GM21576 (cell line): ENCODE results near the gene PNRC2.
A peak's percentile ranks its signal among the peaks of the same experiment; 100 is the strongest.

Experiments
- ATAC-seq: cut with Tn5 transposase; IDR thresholded peaks from one replicate; pipeline ENCODE4 v1.9.1; 2021; ENCODE audit warnings: mild to moderate bottlenecking, moderate library complexity; ENCODE audit not compliant: unreplicated experiment

The PNRC2 gene

DNA sequence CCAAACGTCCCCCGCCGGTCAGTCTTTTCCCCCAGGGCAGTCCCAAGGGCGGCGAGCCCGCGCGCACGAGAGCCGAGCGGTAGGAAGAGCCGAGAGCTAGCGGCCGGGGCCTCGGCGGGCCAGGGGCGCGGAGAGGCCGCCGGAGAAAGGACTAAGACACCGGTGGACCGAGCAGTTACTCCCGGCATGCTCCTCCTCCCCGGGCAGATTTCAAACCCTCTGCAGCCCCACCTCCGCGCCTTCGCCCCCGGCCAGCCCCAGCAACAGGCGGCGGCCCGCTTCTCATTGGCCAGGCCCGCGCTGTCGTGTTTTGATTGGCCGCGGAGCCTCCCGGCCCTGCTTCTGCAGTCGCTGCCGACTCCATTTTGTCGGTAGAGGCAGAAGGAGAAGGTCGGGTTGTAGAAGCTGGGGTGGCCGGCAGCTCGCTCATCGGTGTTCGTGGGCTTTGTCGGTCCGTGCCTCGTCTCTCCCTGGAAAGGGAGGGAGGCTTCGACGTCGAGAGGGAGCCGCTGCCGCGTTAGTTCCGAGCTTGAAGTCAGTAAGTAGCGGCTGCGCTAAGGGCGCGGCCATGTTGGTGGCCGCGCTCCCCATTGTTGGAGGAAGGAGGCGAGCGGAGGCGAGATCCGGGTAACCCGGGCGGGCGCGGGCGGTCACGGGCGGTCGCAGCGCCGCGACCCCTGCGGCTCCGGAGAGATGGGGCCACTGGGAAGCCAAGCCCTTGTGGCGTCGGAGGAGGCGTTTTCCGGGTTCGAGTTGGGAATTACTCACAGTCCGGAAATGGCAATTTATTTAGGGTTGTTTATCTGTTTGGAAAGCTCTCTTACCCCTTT lies at the start of gene PNRC2:
Gene PNRC2, plus strand, starts transcription at position 368 of the 830 bp plus-strand sequence. CDS start 1,630 bp downstream, outside the sequence.
- ATAC-seq, result peak; percentile 73

DNA sequence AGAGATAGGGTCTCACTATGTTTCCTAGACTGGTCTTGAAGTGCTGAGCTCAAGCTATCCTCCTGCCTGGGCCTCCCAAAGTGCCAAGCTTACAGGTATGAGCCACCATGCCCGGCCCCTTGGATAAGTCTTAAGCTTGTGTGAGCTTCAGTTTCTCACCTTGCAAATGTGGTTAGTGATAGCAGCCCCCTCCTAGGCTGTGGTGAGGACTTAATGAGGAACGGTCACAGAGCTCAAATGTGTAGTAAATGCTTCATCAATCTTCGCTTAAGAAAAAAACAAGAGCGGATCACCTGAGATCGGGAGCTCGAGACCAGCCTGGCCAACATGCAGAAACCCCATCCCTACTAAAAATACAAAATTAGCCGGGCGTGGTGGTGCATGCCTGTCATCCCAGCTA lies 49.5 kb upstream of the PNRC2 start:
- ATAC-seq, result no peak

GRCh38 chr1:23910553-23911246 lies 48.9 kb upstream of the PNRC2 start:
- peak; percentile 25 for ATAC-seq

DNA sequence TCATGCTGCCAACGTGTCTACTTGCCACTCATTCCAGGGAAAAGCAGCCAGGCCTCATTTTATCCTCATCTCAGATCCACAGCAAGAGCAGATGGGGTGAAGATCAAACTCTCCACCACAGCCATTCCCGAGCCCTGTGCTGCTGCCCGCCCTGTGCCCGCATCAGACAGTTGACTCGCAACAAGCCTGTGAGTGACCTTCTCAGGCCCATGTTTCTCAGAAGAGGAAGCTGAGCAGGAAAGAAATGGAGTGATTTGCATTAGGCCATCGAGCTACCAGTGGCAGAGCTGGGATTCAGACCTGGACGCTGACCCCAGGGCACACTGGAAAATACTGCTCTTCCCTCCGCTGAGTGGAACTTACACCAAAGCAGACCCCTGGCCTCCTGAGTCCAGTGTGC lies 47.7 kb upstream of the PNRC2 start:
- ATAC-seq, result no peak

- no peak for ATAC-seq
Measured at GRCh38 chr1:23913212-23913880, 46.3 kb upstream of the PNRC2 start, which contains the start of gene CNR2. CNR2 (minus strand) TSS chr1:23913362; CDS start chr1:23875617, 37,745 bp downstream.

DNA sequence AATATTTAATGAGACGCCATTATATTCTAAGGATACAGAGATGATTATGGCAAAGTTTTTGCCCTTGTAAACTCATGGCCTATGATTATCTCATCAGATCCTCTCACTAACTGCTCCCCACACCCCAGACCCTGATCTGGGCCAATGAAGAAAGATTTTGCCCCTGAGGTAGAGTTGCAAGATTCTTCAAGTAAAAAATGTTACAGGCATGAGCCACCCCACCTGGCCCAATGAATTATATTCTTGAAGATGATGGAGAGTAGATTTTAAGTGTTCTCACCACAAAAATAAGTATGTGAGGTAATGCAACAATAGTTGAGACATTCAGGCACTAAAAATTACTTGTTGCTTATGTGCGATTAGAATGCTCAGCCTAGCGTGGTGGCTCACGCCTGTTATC lies 44.7 kb upstream of the PNRC2 start:
- no peak for ATAC-seq

GRCh38 chr1:23915466-23915865 lies 44.2 kb upstream of the PNRC2 start:
- no peak for ATAC-seq

DNA sequence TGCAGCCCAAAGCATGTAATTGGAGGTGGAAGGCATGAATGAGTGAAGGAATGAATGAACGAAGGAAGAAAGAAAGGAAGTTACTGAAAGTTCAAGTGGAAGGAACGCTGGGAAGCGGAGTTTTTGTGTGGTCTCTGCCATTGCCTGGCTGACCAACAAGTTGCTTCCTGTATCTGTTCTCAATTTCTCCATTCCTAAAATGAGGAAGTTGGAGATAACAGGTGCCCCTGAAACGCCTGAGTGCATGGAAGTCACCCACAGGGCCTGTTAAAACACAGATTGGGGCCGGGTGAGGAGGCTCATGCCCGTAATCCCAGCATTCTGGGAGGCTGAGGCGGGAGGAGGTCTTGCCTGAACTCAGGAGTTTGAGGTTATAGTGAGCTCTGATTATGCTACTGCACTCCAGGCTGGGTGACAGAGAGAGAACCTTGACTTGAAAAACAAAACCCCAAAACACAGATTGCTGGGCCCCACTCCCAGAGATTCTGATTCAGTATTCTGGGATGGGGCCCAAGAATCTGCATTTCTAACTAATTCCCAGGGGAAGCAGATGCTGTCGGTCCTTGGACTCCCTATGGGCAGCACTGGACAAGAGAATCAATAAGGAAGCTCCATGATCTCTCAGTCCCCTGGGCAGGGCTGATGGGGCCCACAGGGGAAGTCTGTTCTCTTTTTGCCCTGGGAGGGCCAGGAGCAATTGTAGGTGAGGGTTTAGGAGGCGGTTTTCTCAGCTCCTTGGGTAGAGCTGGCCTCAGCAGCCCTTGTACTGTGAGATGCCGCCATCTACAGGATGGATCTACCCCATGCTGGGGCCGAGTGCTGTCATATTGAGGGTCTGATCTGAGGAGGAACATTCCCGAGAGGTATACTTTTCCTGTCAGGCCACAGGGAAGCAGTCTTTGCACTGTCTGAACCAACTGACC lies 43.2 kb upstream of the PNRC2 start:
- no peak for ATAC-seq

DNA sequence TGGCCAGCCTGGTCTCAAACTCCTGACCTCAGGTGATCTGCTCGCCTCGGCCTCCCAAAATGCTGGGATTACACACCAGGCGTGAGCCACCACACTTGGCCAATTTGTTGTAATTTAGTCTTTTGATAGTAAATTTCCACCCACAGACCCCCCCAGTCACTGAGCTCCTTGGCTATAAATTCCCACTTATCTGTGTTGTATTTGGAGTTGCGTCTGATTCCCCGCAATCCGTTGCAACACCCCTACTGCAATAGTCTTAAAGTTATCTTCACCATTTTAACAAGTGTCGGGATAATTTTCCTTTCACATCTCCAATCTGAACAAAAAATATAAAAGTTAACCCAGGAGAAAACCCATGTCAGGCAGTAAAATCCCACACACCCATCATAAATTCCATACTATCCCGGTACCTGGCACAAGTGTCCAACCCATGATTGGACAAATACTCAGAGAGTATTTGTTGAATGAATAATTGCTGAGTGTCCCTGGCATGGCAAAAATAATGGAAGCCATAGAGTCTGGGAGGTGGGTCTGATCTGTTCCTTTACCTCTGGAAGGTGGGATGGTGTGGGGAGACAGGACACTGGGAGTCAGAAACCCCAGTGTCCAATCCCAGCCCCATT lies 37.2 kb upstream of the PNRC2 start:
- ATAC-seq, result no peak

GRCh38 chr1:23923592-23924499 lies 35.8 kb upstream of the PNRC2 start:
- no peak for ATAC-seq

GRCh38 chr1:23924601-23925000 lies 35.0 kb upstream of the PNRC2 start:
- ATAC-seq, result no peak

DNA sequence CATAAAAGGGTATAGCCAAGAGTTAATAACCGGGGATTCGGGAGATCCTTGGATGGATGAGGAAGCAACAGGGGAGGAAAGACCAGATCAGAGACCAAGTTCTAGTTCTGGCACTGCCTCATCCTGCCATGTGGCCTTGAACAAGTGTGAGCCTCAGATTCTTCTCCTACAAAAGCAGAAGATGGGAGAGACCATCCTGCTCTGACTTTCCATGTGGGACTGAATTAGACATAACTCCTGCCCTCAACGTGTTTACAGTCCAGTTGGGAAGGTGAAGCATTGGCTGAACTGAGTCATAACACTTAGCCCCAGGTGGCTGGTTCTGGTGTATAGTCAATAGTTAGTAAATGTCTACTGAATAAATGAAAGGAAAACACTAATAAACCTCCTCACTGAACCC lies 34.3 kb upstream of the PNRC2 start:
- no peak for ATAC-seq

- no peak for ATAC-seq
Measured at GRCh38 chr1:23927097-23927496, 32.5 kb upstream of the PNRC2 start.

- ATAC-seq, result no peak
Measured at GRCh38 chr1:23928789-23929188, 30.8 kb upstream of the PNRC2 start.

DNA sequence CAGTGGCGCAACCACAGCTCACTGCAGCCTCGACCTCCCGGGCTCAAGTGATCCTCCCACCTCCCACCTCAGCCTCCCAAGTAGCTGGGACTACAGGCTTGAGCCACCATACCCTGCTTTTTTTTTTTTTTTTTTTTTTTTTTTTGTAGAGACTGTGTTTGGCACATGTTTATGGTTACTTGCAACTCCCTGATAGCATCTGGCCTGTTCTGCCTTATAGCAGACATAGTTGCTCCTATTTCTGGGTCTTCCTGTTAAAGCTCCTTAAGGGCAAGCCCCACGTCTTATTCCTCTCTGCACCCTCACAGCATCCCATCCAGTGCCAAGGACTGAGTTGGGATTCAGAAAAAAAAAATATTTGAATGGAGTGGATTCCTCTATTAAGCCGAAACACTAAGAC lies 29.4 kb upstream of the PNRC2 start:
- no peak for ATAC-seq

DNA sequence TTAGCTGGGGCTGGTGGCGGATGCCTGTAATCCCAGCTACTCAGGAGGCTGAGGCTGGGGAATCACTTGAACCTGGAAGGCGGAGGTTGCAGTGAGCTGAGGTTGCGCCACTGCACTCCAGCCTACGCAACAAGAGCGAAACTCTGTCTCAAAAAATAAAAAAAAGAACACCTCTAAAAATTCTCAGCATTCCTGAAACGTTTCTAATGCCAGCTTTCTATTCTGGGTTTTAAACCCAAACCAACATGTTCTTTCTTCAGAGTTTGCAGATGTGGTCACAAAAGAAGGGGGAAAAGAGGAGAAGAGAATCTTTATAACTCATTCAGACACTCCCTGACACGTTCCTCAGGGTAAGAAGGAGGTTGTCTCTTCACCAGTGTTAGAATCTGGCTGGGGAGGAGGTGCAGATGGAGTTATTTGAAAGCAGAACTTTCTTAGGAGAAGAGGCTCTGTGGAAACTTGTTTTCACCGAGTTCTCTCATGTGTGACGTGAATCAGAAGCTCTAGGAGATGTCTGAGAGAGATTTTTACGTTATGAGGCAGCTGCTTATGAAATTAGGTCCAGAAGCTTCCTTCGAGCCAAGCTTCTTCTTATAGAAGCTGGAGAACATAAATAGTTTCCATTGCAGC lies 28.7 kb upstream of the PNRC2 start:
- no peak for ATAC-seq

DNA sequence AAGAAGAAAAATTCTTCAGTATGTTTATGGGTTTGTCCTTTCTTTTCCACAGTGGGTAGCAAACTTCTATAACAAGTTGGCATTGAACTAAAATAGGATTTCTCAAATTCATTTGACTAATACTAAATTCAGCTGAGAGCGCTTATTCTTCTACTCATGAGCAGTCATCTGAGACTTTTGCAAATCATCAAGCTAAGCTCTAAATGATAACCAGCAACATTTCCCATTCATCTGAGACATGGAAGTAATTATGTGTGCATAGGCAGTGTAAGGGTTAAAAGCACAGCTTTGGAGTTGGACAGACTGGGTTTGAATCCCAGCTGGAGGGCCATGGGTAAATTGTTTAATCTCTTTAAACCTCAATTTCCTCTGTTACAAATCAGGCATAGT lies 28.1 kb upstream of the PNRC2 start:
- ATAC-seq, result no peak

DNA sequence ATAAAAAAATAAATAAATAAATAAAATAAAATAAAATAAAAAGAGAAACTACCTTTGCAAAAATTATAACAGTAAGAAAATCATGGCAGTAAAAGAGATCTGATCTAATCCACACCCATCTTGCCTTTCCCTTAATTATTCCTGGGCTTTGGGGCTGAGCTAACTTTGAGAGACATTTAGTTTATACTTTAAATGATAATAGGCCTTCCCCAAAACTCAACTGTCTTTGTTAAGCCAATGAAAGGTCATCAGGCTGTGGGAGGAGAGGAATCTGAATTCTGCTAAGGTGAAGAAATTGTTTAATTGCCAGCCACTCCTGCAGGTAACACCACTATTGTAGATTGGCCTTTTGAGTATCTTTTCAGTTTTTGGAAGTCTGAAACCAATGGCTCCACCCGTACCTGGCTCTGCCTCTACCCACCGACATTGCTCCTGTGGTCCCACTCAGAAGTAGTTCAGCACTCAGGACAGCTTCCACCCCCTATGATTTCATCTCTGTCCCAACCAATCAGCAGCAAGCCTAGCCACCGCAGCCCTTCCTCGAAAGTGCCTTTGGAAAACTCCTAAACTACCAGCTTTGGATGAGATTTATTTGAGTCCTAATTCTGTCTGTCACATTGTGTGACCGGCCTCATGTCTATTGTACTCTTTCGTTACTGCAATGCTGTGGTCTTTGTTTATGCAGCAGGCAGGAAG lies 23.0 kb upstream of the PNRC2 start:
- no peak for ATAC-seq
